Right kidney (tissue), 1 donor: Measurements from ENCODE around the gene PDP2.
A peak's percentile ranks its signal among the peaks of the same experiment; 100 is the strongest.
"Not testable (repeated sequence)": the region's sequence is repeated elsewhere in the genome, so short reads cannot be mapped to it uniquely, and the experiment has no call there.

Source experiments
- DNase-seq: peaks from one replicate; pipeline ENCODE4 v3.0.0-alpha.2; 2016

PDP2 gene

GRCh38 chr16:66920924-66921680, 40.8 kb downstream of the PDP2 start:
- no peak for DNase-seq

GRCh38 chr16:66921729-66922450, 41.6 kb downstream of the PDP2 start:
- DNase-seq, result no peak

- no peak for DNase-seq
Observed at GRCh38 chr16:66923247-66923731, 43.0 kb downstream of the PDP2 start.

GRCh38 chr16:66923866-66924265, 43.6 kb downstream of the PDP2 start:
- DNase-seq, result no peak

GRCh38 chr16:66924527-66925321, 44.4 kb downstream of the PDP2 start:
- peak; percentile 64 for DNase-seq

- DNase-seq, result no peak
Observed at GRCh38 chr16:66925322-66925840, 45.1 kb downstream of the PDP2 start, which contains the start of gene RRAD. TSS of gene RRAD (minus strand) at chr16:66925535. CDS start at chr16:66925179, 356 bp downstream.

GRCh38 chr16:66926171-66926947, 46.0 kb downstream of the PDP2 start:
- no peak for DNase-seq

GRCh38 chr16:66926961-66927436, 46.7 kb downstream of the PDP2 start:
- no peak for DNase-seq

GRCh38 chr16:66927918-66928649, 47.8 kb downstream of the PDP2 start:
- no peak for DNase-seq

GRCh38 chr16:66928702-66929388, 48.5 kb downstream of the PDP2 start:
- no peak for DNase-seq

GRCh38 chr16:66930189-66930588, 49.9 kb downstream of the PDP2 start:
- no peak for DNase-seq

GRCh38 chr16:66931665-66932064, 51.4 kb downstream of the PDP2 start:
- no peak for DNase-seq

GRCh38 chr16:66932076-66932475, 51.8 kb downstream of the PDP2 start:
- DNase-seq, result no peak

- no peak for DNase-seq
Observed at GRCh38 chr16:66933776-66934137, 53.4 kb downstream of the PDP2 start.

GRCh38 chr16:66934138-66934838, 54.0 kb downstream of the PDP2 start, which contains the start of gene CIAO2B:
TSS of gene CIAO2B (minus strand) at chr16:66934402. CDS start at chr16:66934364, 38 bp downstream.
- peak; percentile 88 for DNase-seq

GRCh38 chr16:66934839-66935313, 54.6 kb downstream of the PDP2 start:
- not testable (repeated sequence) for DNase-seq

- DNase-seq, result peak; percentile 65
Observed at GRCh38 chr16:66935314-66936011, 55.1 kb downstream of the PDP2 start, which contains the start of gene CES2. TSS of gene CES2 (plus strand) at chr16:66935516. CDS start at chr16:66935636, 120 bp downstream.

- no peak for DNase-seq
Observed at GRCh38 chr16:66936462-66936861, 56.1 kb downstream of the PDP2 start.
